Measurements from ENCODE around the gene HIPK4.

Gene HIPK4

GRCh38 chr19:40381321-40381720 lies 8.7 kb downstream of the HIPK4 start:
- DNase-seq (ENCODE audit: low read depth): no peak
- TF ChIP-seq, protein P1, sequence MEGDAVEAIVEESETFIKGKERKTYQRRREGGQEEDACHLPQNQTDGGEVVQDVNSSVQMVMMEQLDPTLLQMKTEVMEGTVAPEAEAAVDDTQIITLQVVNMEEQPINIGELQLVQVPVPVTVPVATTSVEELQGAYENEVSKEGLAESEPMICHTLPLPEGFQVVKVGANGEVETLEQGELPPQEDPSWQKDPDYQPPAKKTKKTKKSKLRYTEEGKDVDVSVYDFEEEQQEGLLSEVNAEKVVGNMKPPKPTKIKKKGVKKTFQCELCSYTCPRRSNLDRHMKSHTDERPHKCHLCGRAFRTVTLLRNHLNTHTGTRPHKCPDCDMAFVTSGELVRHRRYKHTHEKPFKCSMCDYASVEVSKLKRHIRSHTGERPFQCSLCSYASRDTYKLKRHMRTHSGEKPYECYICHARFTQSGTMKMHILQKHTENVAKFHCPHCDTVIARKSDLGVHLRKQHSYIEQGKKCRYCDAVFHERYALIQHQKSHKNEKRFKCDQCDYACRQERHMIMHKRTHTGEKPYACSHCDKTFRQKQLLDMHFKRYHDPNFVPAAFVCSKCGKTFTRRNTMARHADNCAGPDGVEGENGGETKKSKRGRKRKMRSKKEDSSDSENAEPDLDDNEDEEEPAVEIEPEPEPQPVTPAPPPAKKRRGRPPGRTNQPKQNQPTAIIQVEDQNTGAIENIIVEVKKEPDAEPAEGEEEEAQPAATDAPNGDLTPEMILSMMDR (IDR thresholded peaks at IDR 0.05; ENCODE audit: control insufficient read depth, insufficient read depth, low read depth, low read length, missing control alignments): no peak

GRCh38 chr19:40380199-40381037 lies 9.6 kb downstream of the HIPK4 start:
- no peak overlapping the region for H3K4me3 ChIP-seq (ENCODE audit: control insufficient read depth, low read depth, low read length)
- TF ChIP-seq, protein P1 (IDR thresholded peaks at IDR 0.05; ENCODE audit: control insufficient read depth, insufficient read depth, low read depth, low read length, missing control alignments): no peak
- no peak for DNase-seq (ENCODE audit: low read depth)

More at GRCh38 chr19:40381321-40381720, 8.7 kb downstream of the HIPK4 start:
- H3K4me3 ChIP-seq (ENCODE audit: control insufficient read depth, low read depth, low read length): no peak overlapping the region

DNA sequence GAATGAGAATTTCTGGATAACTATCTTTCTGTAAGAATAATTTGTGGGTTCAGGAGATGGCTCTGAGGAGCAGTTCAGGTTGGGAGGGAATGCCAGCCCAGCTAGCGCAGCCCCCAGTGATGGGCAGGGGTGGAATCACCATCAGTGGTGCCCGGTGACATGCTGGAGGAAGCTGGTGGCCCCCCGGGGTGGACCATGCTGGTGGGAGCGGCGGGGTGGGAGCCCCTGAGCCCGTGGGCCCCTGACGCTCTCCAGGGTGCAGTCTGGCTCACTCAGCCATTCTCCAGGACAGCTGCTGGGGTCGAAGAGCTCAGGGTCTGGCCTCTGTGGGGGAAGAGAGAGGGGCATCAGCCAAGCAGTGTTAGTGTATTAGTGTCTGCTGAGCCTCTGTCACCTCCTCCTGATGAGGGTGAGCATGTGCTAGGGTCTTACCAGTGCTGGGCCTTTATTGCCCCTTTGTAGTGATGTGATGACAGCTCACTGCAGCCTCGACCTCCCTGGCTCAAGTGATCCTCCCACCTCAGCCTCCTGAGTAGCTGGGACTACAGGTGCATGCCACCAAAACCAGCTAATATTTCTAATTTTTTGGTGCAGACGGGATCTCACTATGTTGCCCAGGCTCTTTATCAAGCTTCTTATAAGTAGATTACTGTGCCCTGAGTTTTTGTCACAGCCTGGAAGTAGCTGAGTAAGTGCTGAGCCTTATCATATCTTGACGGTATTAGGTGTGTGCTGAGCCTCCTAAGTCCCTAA lies 10.4 kb downstream of the HIPK4 start:
- no peak for DNase-seq (ENCODE audit: low read depth)
- no peak overlapping the region for H3K4me3 ChIP-seq (ENCODE audit: control insufficient read depth, low read depth, low read length)
- TF ChIP-seq, protein P1 (IDR thresholded peaks at IDR 0.05; ENCODE audit: control insufficient read depth, insufficient read depth, low read depth, low read length, missing control alignments): no peak

DNA sequence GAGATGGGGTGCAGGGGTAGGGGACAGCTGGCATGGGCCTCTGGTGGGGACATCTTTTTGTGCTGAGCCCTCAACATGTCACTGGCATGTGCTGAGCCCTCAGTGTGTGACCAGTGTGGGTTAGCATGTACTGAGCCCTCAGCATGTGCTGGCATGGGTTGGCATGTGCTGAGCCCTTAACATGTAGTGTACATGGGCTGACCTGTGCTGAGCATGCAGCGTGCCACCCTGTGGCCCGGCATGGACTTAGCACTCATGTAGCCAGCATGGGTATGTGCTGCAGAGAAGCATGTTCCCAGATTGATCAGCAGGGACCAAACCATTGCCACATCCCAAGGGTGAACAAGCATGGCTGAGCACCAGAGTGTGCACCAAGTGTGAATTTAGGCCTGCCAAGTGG lies 11.5 kb downstream of the HIPK4 start:
- TF ChIP-seq, protein P1 (IDR thresholded peaks at IDR 0.05; ENCODE audit: control insufficient read depth, insufficient read depth, low read depth, low read length, missing control alignments): no peak
- no peak for DNase-seq (ENCODE audit: low read depth)
- no peak overlapping the region for H3K4me3 ChIP-seq (ENCODE audit: control insufficient read depth, low read depth, low read length)

DNA sequence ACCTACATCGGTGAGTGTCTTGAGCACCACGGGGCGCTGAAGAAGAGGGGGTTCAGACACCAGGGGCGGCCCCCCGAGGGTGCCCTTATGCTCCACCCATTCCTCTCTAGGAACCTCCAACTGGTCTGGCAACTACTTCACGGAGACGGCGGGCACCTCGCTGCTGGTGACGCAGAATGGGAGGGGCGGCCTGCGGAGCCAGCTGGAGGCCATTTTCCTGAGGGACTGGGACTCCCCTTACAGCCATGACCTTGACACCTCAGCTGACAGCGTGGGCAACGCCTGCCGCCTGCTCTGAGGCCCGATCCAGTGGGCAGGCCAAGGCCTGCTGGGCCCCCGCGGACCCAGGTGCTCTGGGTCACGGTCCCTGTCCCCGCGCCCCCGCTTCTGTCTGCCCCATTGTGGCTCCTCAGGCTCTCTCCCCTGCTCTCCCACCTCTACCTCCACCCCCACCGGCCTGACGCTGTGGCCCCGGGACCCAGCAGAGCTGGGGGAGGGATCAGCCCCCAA lies 12.1 kb downstream of the HIPK4 start:
- TF ChIP-seq, protein P1 (IDR thresholded peaks at IDR 0.05; ENCODE audit: control insufficient read depth, insufficient read depth, low read depth, low read length, missing control alignments): no peak
- DNase-seq (ENCODE audit: low read depth): no peak
- H3K4me3 ChIP-seq (ENCODE audit: control insufficient read depth, low read depth, low read length): no peak overlapping the region

- DNase-seq (ENCODE audit: low read depth): no peak
- no peak overlapping the region for H3K4me3 ChIP-seq (ENCODE audit: control insufficient read depth, low read depth, low read length)
- TF ChIP-seq, protein P1 (IDR thresholded peaks at IDR 0.05; ENCODE audit: control insufficient read depth, insufficient read depth, low read depth, low read length, missing control alignments): no peak
Measured at GRCh38 chr19:40376286-40376862, 13.6 kb downstream of the HIPK4 start.
